22Rv1 (cell line): ENCODE measurements around the gene HEBP2.

Experiments
- ZFX ChIP-seq: fragments of 450-650 bp; IDR thresholded peaks from 2 replicates; pipeline ENCODE4 v1.6.1; 2017; ENCODE audit warnings: antibody characterized with exemption, borderline replicate concordance
- TF ChIP-seq, protein P1 (sequence below): fragments of 450-650 bp; IDR thresholded peaks from 2 replicates; pipeline ENCODE4 v1.5.1; 2017; ENCODE audit warnings: mild to moderate bottlenecking

DNA sequence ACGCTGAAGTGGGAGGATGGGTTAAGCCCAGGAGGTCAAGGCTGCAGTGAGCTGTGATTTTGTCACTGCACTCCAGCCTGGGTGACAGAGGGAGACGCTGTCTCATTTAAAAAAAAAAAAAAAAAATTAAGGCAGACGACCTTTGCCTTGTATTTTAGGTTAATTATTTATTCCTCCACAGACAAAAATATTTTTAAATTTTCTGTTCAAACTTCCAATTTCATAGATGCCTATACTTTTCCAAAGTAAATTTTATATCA, 32.6 kb upstream of the HEBP2 start:
- TF ChIP-seq, protein P1, sequence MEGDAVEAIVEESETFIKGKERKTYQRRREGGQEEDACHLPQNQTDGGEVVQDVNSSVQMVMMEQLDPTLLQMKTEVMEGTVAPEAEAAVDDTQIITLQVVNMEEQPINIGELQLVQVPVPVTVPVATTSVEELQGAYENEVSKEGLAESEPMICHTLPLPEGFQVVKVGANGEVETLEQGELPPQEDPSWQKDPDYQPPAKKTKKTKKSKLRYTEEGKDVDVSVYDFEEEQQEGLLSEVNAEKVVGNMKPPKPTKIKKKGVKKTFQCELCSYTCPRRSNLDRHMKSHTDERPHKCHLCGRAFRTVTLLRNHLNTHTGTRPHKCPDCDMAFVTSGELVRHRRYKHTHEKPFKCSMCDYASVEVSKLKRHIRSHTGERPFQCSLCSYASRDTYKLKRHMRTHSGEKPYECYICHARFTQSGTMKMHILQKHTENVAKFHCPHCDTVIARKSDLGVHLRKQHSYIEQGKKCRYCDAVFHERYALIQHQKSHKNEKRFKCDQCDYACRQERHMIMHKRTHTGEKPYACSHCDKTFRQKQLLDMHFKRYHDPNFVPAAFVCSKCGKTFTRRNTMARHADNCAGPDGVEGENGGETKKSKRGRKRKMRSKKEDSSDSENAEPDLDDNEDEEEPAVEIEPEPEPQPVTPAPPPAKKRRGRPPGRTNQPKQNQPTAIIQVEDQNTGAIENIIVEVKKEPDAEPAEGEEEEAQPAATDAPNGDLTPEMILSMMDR, result no peak
- TF ChIP-seq ZFX, result no peak
